Measurements from ENCODE around the gene CAPN15. TPM values are rescaled to one million over a fixed set of nuclear protein-coding genes. Genes with fewer than 3 reads are reported as not detected.

Gene CAPN15
- total and polyA plus RNA-seq, 2 of the 4 experiments (the other 2 are of a cell fraction), result 9.3 to 24.3 TPM

GRCh38 chr16:543301-544164, 16.0 kb downstream of the CAPN15 start:
- H3K4me2 ChIP-seq (ENCODE audit: low read depth, low read length), result no peak overlapping the region
- no peak overlapping the region for H4K5ac ChIP-seq (ENCODE audit: low read depth, low read length)
- no peak overlapping the region for H2BK5ac ChIP-seq (ENCODE audit: low read depth, low read length, poor library complexity, severe bottlenecking)
- 92% methylated on average over 25 of the region's 51 CpGs; no CpG with 5 or more reads in 1 of the 2 experiments for WGBS, 2 experiments (ENCODE audit: extremely low coverage in 2 of 2, insufficient read length in 1 of 2)
- H2AK5ac ChIP-seq (ENCODE audit: low read depth, low read length), result no peak overlapping the region
- H3K4me1 ChIP-seq (ENCODE audit: control insufficient read depth, insufficient read depth, low read length), result peaks cover 15% of the 10 kb centered on the region
- peaks cover 4% of the 10 kb centered on the region; the same call in 1 of the 2 replicates for H3K9me1 ChIP-seq (ENCODE audit: insufficient read depth, low read length)
- no peak overlapping the region for H3K4me3 ChIP-seq (ENCODE audit: insufficient read depth, low read depth, low read length)
- H2BK120ac ChIP-seq (ENCODE audit: low read depth, low read length), result no peak overlapping the region
- no peak overlapping the region for H3K14ac ChIP-seq (replicated peaks; ENCODE audit: low read depth, low read length)
- no peak overlapping the region for H3K27ac ChIP-seq (ENCODE audit: insufficient read depth, low read length)
- no peak overlapping the region for H3K9ac ChIP-seq (ENCODE audit: low read depth, low read length)
- H4K20me1 ChIP-seq (ENCODE audit: insufficient read depth, low read length), result peaks cover 66% of the 10 kb centered on the region
- H2BK20ac ChIP-seq (ENCODE audit: low read depth, low read length), result no peak overlapping the region
- peak overlapping the region; percentile 28 for H2AK9ac ChIP-seq (replicated peaks; ENCODE audit: low read depth, low read length, poor library complexity)
- ChIA-PET POLR2A (ENCODE audit: unreplicated experiment) (no interaction called here), CTCF (no interaction called here)
- BruUV-seq (replicated peaks), result no TSS peak
- H2AFZ ChIP-seq (replicated peaks; ENCODE audit: low read length, poor library complexity), result no peak overlapping the region
- H3K23ac ChIP-seq (ENCODE audit: low read depth, low read length), result no peak overlapping the region
- no peak overlapping the region for H2BK15ac ChIP-seq (ENCODE audit: low read depth, low read length)
- intact Hi-C loops (cut with micrococcal nuclease) (no loop called here), dilution Hi-C loops (cut with HindIII; ENCODE audit: low sequenced_read_pairs, unreplicated experiment) (no loop called here), in situ Hi-C loops (cut with MboI; ENCODE audit: low sequenced_read_pairs) (no loop called here)
- no peak overlapping the region for H3K4ac ChIP-seq (ENCODE audit: low read depth, low read length)
- H4K8ac ChIP-seq (ENCODE audit: low read depth in 2 of 2, low read length in 2 of 2), result no peak overlapping the region
- no peak overlapping the region for H3K18ac ChIP-seq (ENCODE audit: low read depth, low read length)
- peaks cover 10 to 41% of the 10 kb centered on the region in 2 experiments for H3K79me1 ChIP-seq (ENCODE audit: low read depth in 1 of 2, low read length in 2 of 2)
- ATAC-seq (ENCODE audit: low read depth), result no peak
- H4K91ac ChIP-seq (ENCODE audit: insufficient read depth, low read depth, low read length), result no peak overlapping the region
- no peak for DNase-seq
- no peaks in the 10 kb centered on the region for H3K27me3 ChIP-seq (ENCODE audit: control insufficient read depth, insufficient read depth, low read length)
- peaks cover 13% of the 10 kb centered on the region for H3K36me3 ChIP-seq (ENCODE audit: control insufficient read depth, insufficient read depth, low read length)
- no peaks in the 10 kb centered on the region for H3K9me3 ChIP-seq (ENCODE audit: control insufficient read depth, insufficient read depth, low read length)
- H3K56ac ChIP-seq (ENCODE audit: extremely low read depth, insufficient read depth, low read length), result no peak overlapping the region
- TF ChIP-seq MAFK (IDR thresholded peaks at IDR 0.05; ENCODE audit: low read depth, low read length) (no peak), FOS (IDR thresholded peaks at IDR 0.05; ENCODE audit: low read depth, low read length) (no peak), CHD1 (IDR thresholded peaks at IDR 0.05; ENCODE audit: low read depth, low read length) (no peak), CTCF (conservative IDR thresholded peaks at IDR 0.05; ENCODE audit: low read depth, low read length) (no peak), RFX5 (IDR thresholded peaks at IDR 0.05; ENCODE audit: low read depth, low read length) (no peak), BHLHE40 (IDR thresholded peaks at IDR 0.05; ENCODE audit: low read depth, low read length) (no peak), ELK1 (IDR thresholded peaks at IDR 0.05; ENCODE audit: borderline replicate concordance, low read depth, low read length) (no peak), CEBPB (IDR thresholded peaks at IDR 0.05; ENCODE audit: low read depth, low read length) (no peak), RCOR1 (IDR thresholded peaks at IDR 0.05; ENCODE audit: insufficient replicate concordance, low read length) (no peak), SMC3 (IDR thresholded peaks at IDR 0.05; ENCODE audit: low read depth, low read length) (no peak), USF2 (IDR thresholded peaks at IDR 0.05; ENCODE audit: low read depth, low read length) (no peak), MXI1 (IDR thresholded peaks at IDR 0.05; ENCODE audit: borderline replicate concordance, low read depth, low read length) (no peak), MAZ (IDR thresholded peaks at IDR 0.05; ENCODE audit: borderline replicate concordance, low read depth, low read length) (no peak), RAD21 (IDR thresholded peaks at IDR 0.05; ENCODE audit: low read length) (no peak), NFE2L2 (IDR thresholded peaks at IDR 0.05; ENCODE audit: low read depth, low read length) (no peak)

Data from IMR-90 (cell line).